ENCODE data around the gene LHX1. TPM values are rescaled to one million over a fixed set of nuclear protein-coding genes. Genes with fewer than 3 reads are reported as not detected.

Gene LHX1
- total and polyA plus RNA-seq, 12 donors = 0.11 TPM; not detected in 11

DNA sequence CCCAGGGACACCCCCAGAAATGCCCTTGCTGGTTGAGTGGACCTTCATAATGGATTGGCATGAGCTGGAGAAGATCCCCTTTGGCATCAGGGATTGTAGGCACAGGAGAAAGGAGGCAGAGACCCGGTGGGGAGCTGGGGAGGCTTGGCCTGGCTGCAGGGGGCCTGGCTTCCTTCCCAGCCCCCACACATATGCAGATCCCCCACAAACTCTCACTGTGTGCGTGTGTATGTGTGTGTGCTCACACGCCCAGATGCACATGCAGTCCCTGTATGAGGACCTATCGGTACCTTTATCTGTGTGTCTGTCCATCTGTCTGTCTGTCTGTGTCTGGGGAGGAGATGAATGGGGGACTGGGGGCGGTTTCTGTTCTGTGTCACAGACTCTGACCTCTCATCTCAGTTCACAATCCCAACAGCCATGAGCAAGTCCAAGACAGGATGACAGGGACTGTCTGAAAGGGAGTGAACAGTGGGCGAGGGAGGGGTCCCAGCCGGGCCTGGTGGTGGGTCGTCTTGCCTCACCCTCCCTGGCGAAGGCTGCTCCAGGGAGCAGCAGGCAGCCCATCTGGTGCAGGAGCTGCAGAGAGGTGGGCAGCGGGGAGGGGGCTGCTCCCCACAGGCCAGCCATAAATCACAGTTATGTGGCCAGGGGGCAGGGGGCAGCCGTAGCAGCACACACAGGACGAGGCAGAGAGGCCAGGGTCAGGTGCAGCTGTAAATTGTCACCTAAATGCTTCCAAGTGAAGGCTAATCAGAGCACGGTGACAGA lies 46.7 kb upstream of the LHX1 start:
- no peaks in the 10 kb centered on the region for H3K9me3 ChIP-seq
- H3K4me1 ChIP-seq = no peaks in the 10 kb centered on the region
- peaks cover 0 to 68% (median 50%) of the 10 kb centered on the region in 7 donors for H3K27me3 ChIP-seq
- H3K36me3 ChIP-seq = no peaks in the 10 kb centered on the region
- 49 to 60% methylated on average over 13 of the region's 13 CpGs for WGBS, 2 donors
- TF ChIP-seq, protein P1, sequence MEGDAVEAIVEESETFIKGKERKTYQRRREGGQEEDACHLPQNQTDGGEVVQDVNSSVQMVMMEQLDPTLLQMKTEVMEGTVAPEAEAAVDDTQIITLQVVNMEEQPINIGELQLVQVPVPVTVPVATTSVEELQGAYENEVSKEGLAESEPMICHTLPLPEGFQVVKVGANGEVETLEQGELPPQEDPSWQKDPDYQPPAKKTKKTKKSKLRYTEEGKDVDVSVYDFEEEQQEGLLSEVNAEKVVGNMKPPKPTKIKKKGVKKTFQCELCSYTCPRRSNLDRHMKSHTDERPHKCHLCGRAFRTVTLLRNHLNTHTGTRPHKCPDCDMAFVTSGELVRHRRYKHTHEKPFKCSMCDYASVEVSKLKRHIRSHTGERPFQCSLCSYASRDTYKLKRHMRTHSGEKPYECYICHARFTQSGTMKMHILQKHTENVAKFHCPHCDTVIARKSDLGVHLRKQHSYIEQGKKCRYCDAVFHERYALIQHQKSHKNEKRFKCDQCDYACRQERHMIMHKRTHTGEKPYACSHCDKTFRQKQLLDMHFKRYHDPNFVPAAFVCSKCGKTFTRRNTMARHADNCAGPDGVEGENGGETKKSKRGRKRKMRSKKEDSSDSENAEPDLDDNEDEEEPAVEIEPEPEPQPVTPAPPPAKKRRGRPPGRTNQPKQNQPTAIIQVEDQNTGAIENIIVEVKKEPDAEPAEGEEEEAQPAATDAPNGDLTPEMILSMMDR (IDR thresholded peaks at IDR 0.05) = no peak
- ATAC-seq (no peak), DNase-seq (no peak)
- intact Hi-C loops (cut with DNase I) = loop anchor here in 2 of 10 donors (5.0 to 10.0 kb wide), 2 partner anchors 37 to 64 kb away; no protein-coding TSS in a partner anchor
- H3K27ac ChIP-seq = no peak overlapping the region
- no peak overlapping the region for H3K4me3 ChIP-seq

DNA sequence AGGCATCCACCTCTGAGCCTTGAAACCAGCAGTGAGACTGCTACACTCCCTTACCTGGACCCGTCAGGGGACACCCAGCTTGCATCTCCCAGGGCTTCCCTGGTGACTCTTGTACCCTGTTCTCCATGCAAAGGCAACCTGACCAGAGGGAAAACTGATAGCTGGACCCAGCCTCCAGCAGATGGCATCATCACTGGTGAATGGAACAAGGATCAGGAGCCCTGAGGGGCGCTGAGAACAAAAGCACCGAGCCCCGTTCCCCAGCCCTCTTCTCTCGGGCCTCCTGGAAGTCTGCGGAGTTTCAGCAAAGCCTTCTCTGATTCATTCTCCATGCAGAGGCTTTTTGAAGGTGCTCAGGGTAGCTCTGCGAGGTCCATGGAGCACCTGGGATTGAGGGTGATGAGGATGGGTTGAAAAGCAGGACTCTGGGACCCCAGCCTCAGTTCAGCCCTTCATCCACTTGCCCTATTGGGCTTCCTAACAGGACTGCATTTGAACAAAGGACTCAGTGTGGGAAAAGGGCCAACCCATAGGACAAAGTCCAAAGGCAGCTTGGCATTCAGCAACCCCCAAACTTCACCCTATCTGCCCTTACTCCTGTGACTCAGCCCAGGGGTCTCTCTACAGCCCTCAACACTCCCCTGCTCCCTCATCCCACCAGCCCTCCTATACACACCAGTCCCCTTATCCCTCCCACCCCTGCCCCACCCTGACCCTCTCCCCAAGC lies 45.0 kb upstream of the LHX1 start:
- Histone ChIP-seq H3K27ac (no peak overlapping the region), H3K9me3 (no peaks in the 10 kb centered on the region), H3K4me1 (no peaks in the 10 kb centered on the region), H3K27me3 (peaks cover 0 to 60% (median 47%) of the 10 kb centered on the region in 7 donors), H3K36me3 (no peaks in the 10 kb centered on the region), H3K4me3 (no peak overlapping the region)
- WGBS, 2 donors = 81 to 87% methylated on average over 7 of the region's 7 CpGs
- TF ChIP-seq, protein P1 (IDR thresholded peaks at IDR 0.05) = no peak
- DNase-seq = no peak
- intact Hi-C loops (cut with DNase I) = loop anchor here in 2 of 10 donors (5.0 to 10.0 kb wide), 2 partner anchors 35 to 63 kb away; no protein-coding TSS in a partner anchor
- ATAC-seq = no peak

DNA sequence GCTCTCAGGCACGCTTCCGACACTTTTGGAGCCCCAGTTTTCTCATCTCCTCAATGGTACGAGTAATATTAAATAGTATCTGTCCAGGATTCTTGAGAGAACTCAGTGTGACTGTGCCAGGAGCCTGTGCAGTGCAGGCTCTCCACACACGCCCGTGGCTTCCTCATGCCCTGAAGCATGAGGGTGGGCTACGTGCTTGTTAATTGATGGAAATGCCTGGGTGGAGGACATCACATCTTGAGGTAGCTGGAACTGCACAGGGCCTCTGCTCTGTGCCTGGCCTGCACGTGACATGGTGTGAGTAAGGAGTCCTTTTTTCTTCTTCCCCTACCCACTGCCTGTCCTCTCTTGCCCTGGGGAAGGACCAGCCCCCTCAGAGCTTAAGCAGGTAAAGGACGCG lies 43.1 kb upstream of the LHX1 start:
- no peak overlapping the region for H3K27ac ChIP-seq
- DNase-seq = no peak
- no peaks in the 10 kb centered on the region for H3K4me1 ChIP-seq
- intact Hi-C loops (cut with DNase I) = loop anchor here in 2 of 10 donors (5.0 to 10.0 kb wide), 2 partner anchors 33 to 61 kb away; no protein-coding TSS in a partner anchor
- TF ChIP-seq, protein P1 (IDR thresholded peaks at IDR 0.05) = no peak
- WGBS, 2 donors = 83 to 85% methylated on average over 9 of the region's 9 CpGs
- H3K27me3 ChIP-seq = peaks cover 0 to 56% (median 46%) of the 10 kb centered on the region in 7 donors
- ATAC-seq = no peak
- H3K9me3 ChIP-seq = no peaks in the 10 kb centered on the region
- no peak overlapping the region for H3K4me3 ChIP-seq
- H3K36me3 ChIP-seq = no peaks in the 10 kb centered on the region

- 85 to 87% methylated on average over 5 of the region's 5 CpGs for WGBS, 2 donors
- no peak for ATAC-seq
Measured at GRCh38 chr17:36894925-36895324, 42.4 kb upstream of the LHX1 start.

More at GRCh38 chr17:36894925-36895324, 42.4 kb upstream of the LHX1 start:
- H3K4me1 ChIP-seq = no peaks in the 10 kb centered on the region
- H3K9me3 ChIP-seq = no peaks in the 10 kb centered on the region
- H3K27ac ChIP-seq = no peak overlapping the region
- TF ChIP-seq, protein P1 (IDR thresholded peaks at IDR 0.05) = no peak
- H3K36me3 ChIP-seq = no peaks in the 10 kb centered on the region
- H3K4me3 ChIP-seq = no peak overlapping the region
- peaks cover 0 to 51% (median 44%) of the 10 kb centered on the region in 7 donors for H3K27me3 ChIP-seq
- no peak for DNase-seq
- intact Hi-C loops (cut with DNase I) = loop anchor here in 2 of 10 donors (5.0 to 10.0 kb wide), 2 partner anchors 32 to 60 kb away; no protein-coding TSS in a partner anchor

Data from heart right ventricle (tissue), 16 donors.